ENCODE measurements around the gene ECSCR. TPM values are rescaled to one million over a fixed set of nuclear protein-coding genes. Genes with fewer than 3 reads are reported as not detected.

ECSCR gene
- total RNA-seq, 2 experiments from 2014 or later = not detected

DNA sequence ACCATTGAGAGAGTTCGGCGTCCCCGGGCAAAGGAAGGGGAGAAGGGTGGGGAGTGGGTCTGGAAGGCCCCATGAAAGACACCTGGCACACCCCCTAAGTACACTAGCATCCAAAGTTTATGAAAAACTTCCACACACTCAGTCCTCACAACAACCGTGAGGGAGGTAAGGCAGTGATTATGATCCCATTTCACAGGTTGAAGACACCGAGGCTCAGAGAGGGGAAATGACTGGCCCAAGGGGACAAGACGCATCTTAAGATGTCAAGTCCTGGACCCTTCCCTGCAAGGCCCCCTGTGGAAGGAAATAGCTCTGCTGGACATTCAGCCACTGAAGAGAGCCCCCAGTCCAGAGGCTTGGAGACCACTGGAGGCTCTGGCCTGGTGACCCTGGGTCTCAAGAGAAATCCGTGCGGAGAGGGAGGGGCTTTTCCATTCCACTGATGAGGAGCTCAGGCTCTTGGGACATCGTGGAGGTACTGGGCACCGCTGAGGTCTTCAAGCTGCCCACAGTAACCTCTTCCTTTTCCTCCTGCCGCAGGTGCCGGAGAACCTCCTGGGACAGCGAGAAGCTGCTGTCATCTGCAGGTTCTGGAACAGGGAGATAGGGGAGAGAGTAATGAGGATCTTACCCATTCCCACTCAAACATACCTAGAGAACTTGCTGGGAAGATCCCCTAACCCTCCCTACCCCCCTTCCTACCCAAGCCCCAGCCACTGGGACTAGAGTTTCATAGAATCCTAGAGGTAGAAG, 13.5 kb upstream of the ECSCR start:
- no peaks in the 10 kb centered on the region for H4K20me1 ChIP-seq (ENCODE audit: insufficient read depth, low read length)
- intact Hi-C loops (cut with micrococcal nuclease; ENCODE audit: unreplicated experiment) = no loop called here
- ChIA-PET POLR2A (interaction anchor here (0.6 kb wide), 1 partner anchor 12 kb away, joined by 3 read pairs; no protein-coding TSS in a partner anchor), CTCF (ENCODE audit: unreplicated experiment) (no interaction called here)
- no peaks in the 10 kb centered on the region for H3K9me3 ChIP-seq (ENCODE audit: low read length)
- BruUV-seq (replicated peaks) = no TSS peak
- no peak for DNase-seq (ENCODE audit: low spot score)
- H3K4me1 ChIP-seq (ENCODE audit: insufficient read depth, low read length, poor library complexity, severe bottlenecking) = peaks cover under 1% of the 10 kb centered on the region
- no peak overlapping the region for H3K4me2 ChIP-seq (ENCODE audit: low read length)
- H3K4me3 ChIP-seq (ENCODE audit: low read depth, low read length, poor library complexity, severe bottlenecking) = no peak overlapping the region
- no peak overlapping the region for H2AFZ ChIP-seq (ENCODE audit: low read length)
- no peaks in the 10 kb centered on the region for H3K9me2 ChIP-seq (ENCODE audit: insufficient read depth, low read length)
- no peaks in the 10 kb centered on the region for H3K79me2 ChIP-seq (ENCODE audit: insufficient read depth, low read depth, low read length)
- H3K27ac ChIP-seq (ENCODE audit: low read depth, low read length, poor library complexity, severe bottlenecking) = no peak overlapping the region
- H3K36me3 ChIP-seq (ENCODE audit: insufficient read depth, low read length) = no peaks in the 10 kb centered on the region
- TF ChIP-seq EZH2phosphoT487 (IDR thresholded peaks at IDR 0.05; ENCODE audit: borderline replicate concordance, low read depth, low read length) (no peak), CTCF (conservative IDR thresholded peaks at IDR 0.05; ENCODE audit: low read length) (no peak)

GRCh38 chr5:139474890-139475791, 12.6 kb upstream of the ECSCR start:
- Histone ChIP-seq H3K4me1 (ENCODE audit: insufficient read depth, low read length, poor library complexity, severe bottlenecking) (peaks cover 5% of the 10 kb centered on the region), H3K27ac (ENCODE audit: low read depth, low read length, poor library complexity, severe bottlenecking) (no peak overlapping the region), H2AFZ (ENCODE audit: low read length) (no peak overlapping the region), H3K9me3 (ENCODE audit: low read length) (no peaks in the 10 kb centered on the region), H3K36me3 (ENCODE audit: insufficient read depth, low read length) (no peaks in the 10 kb centered on the region), H3K4me3 (ENCODE audit: low read depth, low read length, poor library complexity, severe bottlenecking) (no peak overlapping the region), H3K9me2 (ENCODE audit: insufficient read depth, low read length) (no peaks in the 10 kb centered on the region), H3K79me2 (ENCODE audit: insufficient read depth, low read depth, low read length) (no peaks in the 10 kb centered on the region), H4K20me1 (ENCODE audit: insufficient read depth, low read length) (no peaks in the 10 kb centered on the region), H3K4me2 (ENCODE audit: low read length) (no peak overlapping the region)
- CTCF ChIA-PET (ENCODE audit: unreplicated experiment) = no interaction called here
- BruUV-seq (replicated peaks) = no TSS peak
- POLR2A ChIA-PET = no interaction called here
- intact Hi-C loops (cut with micrococcal nuclease; ENCODE audit: unreplicated experiment) = no loop called here
- TF ChIP-seq CTCF (conservative IDR thresholded peaks at IDR 0.05; ENCODE audit: low read length) (no peak), EZH2phosphoT487 (IDR thresholded peaks at IDR 0.05; ENCODE audit: borderline replicate concordance, low read depth, low read length) (no peak)
- DNase-seq (ENCODE audit: low spot score) = no peak
